ENCODE results near the gene GSTCD. TPM values are rescaled to one million over a fixed set of nuclear protein-coding genes. Genes with fewer than 3 reads are reported as not detected.

GSTCD gene
- polyA plus RNA-seq, 1 experiment: 12.1 TPM

GRCh38 chr4:105780176-105780575 is 71.6 kb downstream of the GSTCD start:
- DNase-seq (ENCODE audit: low read depth, low spot score): no peak
- ChIA-PET POLR2A (no interaction called here), CTCF (no interaction called here)

DNA sequence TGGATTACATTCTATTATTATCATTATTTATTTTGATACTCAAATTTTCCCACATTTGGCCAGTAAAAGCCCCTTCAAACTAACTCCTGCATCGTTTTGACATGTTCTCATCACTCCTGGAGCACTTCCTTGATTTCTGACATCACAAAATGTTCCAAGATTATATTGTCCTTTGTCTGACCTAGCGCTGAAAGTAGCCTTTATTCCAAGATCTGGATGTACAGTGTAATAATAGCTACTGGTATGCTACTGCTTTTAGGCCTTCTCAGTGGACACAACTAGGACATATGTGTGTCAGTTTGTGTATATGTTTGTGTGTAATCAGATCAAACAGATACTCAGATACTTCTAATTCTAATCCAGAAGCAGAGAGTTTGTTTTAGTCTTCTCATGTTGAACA is 76.2 kb downstream of the GSTCD start:
- no peak overlapping the region for H3K27ac ChIP-seq (ENCODE audit: low read depth, low read length)
- no peaks in the 10 kb centered on the region for H3K27me3 ChIP-seq (ENCODE audit: control insufficient read depth, insufficient read depth, low read length)
- H3K4me3 ChIP-seq (ENCODE audit: low read depth, low read length): no peak overlapping the region
- H3K9me3 ChIP-seq (ENCODE audit: control insufficient read depth, insufficient read depth, low read length): no peaks in the 10 kb centered on the region
- TF ChIP-seq, protein P1, sequence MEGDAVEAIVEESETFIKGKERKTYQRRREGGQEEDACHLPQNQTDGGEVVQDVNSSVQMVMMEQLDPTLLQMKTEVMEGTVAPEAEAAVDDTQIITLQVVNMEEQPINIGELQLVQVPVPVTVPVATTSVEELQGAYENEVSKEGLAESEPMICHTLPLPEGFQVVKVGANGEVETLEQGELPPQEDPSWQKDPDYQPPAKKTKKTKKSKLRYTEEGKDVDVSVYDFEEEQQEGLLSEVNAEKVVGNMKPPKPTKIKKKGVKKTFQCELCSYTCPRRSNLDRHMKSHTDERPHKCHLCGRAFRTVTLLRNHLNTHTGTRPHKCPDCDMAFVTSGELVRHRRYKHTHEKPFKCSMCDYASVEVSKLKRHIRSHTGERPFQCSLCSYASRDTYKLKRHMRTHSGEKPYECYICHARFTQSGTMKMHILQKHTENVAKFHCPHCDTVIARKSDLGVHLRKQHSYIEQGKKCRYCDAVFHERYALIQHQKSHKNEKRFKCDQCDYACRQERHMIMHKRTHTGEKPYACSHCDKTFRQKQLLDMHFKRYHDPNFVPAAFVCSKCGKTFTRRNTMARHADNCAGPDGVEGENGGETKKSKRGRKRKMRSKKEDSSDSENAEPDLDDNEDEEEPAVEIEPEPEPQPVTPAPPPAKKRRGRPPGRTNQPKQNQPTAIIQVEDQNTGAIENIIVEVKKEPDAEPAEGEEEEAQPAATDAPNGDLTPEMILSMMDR (IDR thresholded peaks at IDR 0.05; ENCODE audit: low read depth, low read length): no peak
- no peak for DNase-seq (ENCODE audit: low read depth, low spot score)
- ChIA-PET CTCF (no interaction called here), POLR2A (no interaction called here)

More at GRCh38 chr4:105780176-105780575, 71.6 kb downstream of the GSTCD start:
- H3K27me3 ChIP-seq (ENCODE audit: control insufficient read depth, insufficient read depth, low read length): no peaks in the 10 kb centered on the region
- no peaks in the 10 kb centered on the region for H3K9me3 ChIP-seq (ENCODE audit: control insufficient read depth, insufficient read depth, low read length)
- H3K4me3 ChIP-seq (ENCODE audit: low read depth, low read length): no peak overlapping the region
- no peak overlapping the region for H3K27ac ChIP-seq (ENCODE audit: low read depth, low read length)
- TF ChIP-seq, protein P1 (IDR thresholded peaks at IDR 0.05; ENCODE audit: low read depth, low read length): no peak

DNA sequence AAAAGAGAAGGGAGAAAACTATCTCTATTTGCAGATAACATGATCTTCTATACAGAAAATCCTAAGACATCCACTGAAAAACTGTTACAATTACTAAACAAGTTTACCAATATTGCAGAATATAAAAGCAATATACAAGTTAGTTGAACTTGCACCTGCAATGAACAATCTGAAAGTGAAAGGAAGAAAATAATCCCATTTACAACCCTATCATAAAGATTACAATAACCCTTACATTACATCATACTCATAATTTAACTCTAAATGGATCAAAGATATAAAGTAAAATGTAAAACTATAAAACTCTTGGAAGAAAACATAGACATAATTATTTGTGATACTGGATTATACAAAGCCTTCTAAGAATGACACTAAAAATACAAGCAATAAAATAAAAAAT is 77.2 kb downstream of the GSTCD start:
- no peaks in the 10 kb centered on the region for H3K27me3 ChIP-seq (ENCODE audit: control insufficient read depth, insufficient read depth, low read length)
- ChIA-PET CTCF (no interaction called here), POLR2A (no interaction called here)
- no peaks in the 10 kb centered on the region for H3K9me3 ChIP-seq (ENCODE audit: control insufficient read depth, insufficient read depth, low read length)
- TF ChIP-seq, protein P1 (IDR thresholded peaks at IDR 0.05; ENCODE audit: low read depth, low read length): no peak
- H3K27ac ChIP-seq (ENCODE audit: low read depth, low read length): no peak overlapping the region
- no peak for DNase-seq (ENCODE audit: low read depth, low spot score)
- H3K4me3 ChIP-seq (ENCODE audit: low read depth, low read length): no peak overlapping the region

GRCh38 chr4:105786748-105787147 is 78.2 kb downstream of the GSTCD start:
- Histone ChIP-seq H3K9me3 (ENCODE audit: control insufficient read depth, insufficient read depth, low read length) (no peaks in the 10 kb centered on the region), H3K27ac (ENCODE audit: low read depth, low read length) (no peak overlapping the region), H3K27me3 (ENCODE audit: control insufficient read depth, insufficient read depth, low read length) (no peaks in the 10 kb centered on the region), H3K4me3 (ENCODE audit: low read depth, low read length) (no peak overlapping the region)
- ChIA-PET POLR2A (no interaction called here), CTCF (no interaction called here)
- no peak for DNase-seq (ENCODE audit: low read depth, low spot score)
- TF ChIP-seq, protein P1 (IDR thresholded peaks at IDR 0.05; ENCODE audit: low read depth, low read length): no peak

GRCh38 chr4:105797225-105797624 is 88.6 kb downstream of the GSTCD start:
- Histone ChIP-seq H3K27ac (ENCODE audit: low read depth, low read length) (no peak overlapping the region), H3K27me3 (ENCODE audit: control insufficient read depth, insufficient read depth, low read length) (no peaks in the 10 kb centered on the region), H3K4me3 (ENCODE audit: low read depth, low read length) (no peak overlapping the region), H3K9me3 (ENCODE audit: control insufficient read depth, insufficient read depth, low read length) (no peaks in the 10 kb centered on the region)
- ChIA-PET POLR2A (no interaction called here), CTCF (no interaction called here)
- TF ChIP-seq, protein P1 (IDR thresholded peaks at IDR 0.05; ENCODE audit: low read depth, low read length): no peak
- no peak for DNase-seq (ENCODE audit: low read depth, low spot score)
